GM12873 (cell line): ENCODE data around the gene SH2D3A.

Source experiments
- CTCF ChIP-seq: IDR thresholded peaks from 2 replicates; pipeline ENCODE4 v1.5.1; 2012; ENCODE audit warnings: low read depth, mild to moderate bottlenecking, moderate library complexity, low read length, control low read depth; ENCODE audit not compliant: insufficient read depth; ENCODE audit errors: missing control alignments

SH2D3A gene

DNA sequence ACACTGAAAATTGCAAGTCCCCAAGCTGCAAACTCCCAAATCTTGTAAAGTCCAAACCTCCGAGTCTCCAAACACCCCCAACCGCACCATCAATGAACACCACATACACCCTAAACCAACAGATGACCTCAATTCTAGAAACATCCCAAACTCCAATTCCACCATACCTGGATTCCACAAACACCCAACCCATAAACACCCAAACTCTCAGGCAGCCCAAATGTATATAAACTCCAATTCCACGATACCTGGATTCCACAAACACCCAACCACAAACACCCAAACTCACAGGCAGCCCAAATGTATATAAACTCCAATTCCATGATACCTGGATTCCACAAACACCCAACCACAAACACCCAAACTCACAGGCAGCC, 47.3 kb downstream of the SH2D3A start:
- TF ChIP-seq CTCF: no peak

GRCh38 chr19:6719540-6719861, 47.7 kb downstream of the SH2D3A start:
- no peak for TF ChIP-seq CTCF

- no peak for TF ChIP-seq CTCF
These were observed 48.3 kb downstream of the SH2D3A start for GRCh38 chr19:6718741-6719539.

DNA sequence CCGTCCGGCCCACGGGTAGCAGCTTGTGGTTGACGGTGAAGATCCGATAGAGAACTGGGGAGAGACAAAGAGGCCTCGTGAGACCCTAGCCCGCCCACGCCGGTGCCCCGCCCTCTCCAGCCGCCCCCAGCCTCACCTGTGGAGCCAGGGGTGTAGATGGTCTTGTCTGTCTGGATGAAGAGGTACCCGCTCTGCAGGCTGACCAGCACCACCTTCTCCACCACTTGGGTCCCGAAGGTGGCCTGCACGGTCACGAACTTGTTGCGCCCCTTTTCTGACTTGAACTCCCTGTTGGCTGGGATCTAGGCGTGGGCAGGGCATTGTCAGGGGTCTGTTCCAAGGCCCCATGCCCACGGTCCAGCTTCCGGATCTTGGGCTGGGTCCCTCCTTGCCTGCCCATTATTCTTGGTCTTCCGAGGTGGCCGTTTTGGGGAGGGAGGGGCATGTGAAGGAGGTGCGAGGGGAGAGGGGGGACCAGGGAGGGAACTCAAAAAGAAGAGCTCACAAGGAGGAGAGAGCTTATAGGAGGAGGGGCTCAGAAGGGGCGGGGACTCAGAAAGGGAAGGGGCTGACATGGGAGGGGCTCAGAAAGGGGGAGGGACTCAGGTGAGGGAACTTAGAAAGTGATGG, 49.0 kb downstream of the SH2D3A start:
- TF ChIP-seq CTCF: no peak

DNA sequence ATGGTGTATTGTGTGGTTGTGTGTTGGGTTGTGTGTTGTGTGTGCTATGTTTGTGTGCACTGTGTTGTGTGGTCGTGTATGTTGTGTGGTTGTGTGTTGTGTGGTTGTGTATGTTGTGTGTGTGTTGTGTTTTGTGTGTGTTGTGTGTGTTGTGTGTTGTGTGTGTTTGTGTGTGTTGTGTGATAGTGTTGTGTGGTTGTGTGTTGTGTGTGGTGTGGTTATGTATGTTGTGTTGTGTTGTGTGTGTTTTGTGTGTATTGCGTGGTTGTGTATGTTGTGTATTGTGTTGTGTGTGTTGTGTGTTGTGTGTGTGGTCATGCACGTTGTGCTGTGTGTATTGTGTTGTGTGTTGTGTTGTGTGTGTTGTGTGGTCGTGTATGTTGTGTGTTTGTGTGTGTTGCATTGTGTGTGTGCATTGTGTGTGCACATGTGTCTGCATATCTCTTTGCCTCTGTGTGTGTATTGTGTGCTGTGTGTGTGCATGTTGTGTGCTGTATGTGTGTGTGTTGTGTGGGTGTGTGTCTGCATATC, 49.7 kb downstream of the SH2D3A start:
- TF ChIP-seq CTCF: no peak

- peak; percentile 38 for TF ChIP-seq CTCF
These were observed 50.2 kb downstream of the SH2D3A start for GRCh38 chr19:6717036-6717435.

GRCh38 chr19:6716610-6716970, 50.6 kb downstream of the SH2D3A start:
- no peak for TF ChIP-seq CTCF
